GM19395 (cell line): ENCODE measurements around the gene FRG2B.
A peak's percentile ranks its signal among the peaks of the same experiment; 100 is the strongest.
"Not testable (repeated sequence)": the region's sequence is repeated elsewhere in the genome, so short reads cannot be mapped to it uniquely, and the experiment has no call there.

Experiments used
- ATAC-seq: cut with Tn5 transposase; IDR thresholded peaks from one replicate; pipeline ENCODE4 v1.9.1; 2021; ENCODE audit warnings: mild to moderate bottlenecking, moderate library complexity; ENCODE audit not compliant: unreplicated experiment

FRG2B gene

GRCh38 chr10:133626695-133627094 lies at the start of gene FRG2B:
Gene FRG2B (minus strand): TSS chr10:133626795. CDS start chr10:133626742, 53 bp downstream.
- ATAC-seq, result not testable (repeated sequence)

- not testable (repeated sequence) for ATAC-seq
Measured at GRCh38 chr10:133667446-133667845, 40.9 kb upstream of the FRG2B start.

- ATAC-seq, result not testable (repeated sequence)
Measured at GRCh38 chr10:133663544-133664160, 37.1 kb upstream of the FRG2B start.

GRCh38 chr10:133661122-133661521 lies 34.5 kb upstream of the FRG2B start:
- not testable (repeated sequence) for ATAC-seq

DNA sequence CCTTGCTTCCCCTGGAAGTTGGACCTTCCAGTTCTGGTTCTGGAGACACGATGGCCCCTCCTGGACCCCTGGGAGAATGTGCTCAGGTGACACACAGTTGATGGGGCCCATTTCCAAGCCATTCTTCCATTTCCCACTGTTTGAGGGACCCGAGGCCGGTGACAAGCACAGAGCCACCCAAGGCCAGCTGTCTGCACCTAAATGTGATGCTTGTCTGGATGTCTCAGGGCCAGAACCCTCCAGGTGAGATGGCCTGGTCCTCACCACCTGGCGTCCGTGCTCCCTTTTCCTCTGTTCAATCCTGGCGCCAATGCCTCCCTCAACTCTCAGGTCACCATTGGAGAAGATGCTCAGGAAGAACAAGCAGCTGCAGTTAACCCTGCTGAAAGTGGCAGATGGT lies 33.9 kb upstream of the FRG2B start:
- ATAC-seq, result not testable (repeated sequence)

DNA sequence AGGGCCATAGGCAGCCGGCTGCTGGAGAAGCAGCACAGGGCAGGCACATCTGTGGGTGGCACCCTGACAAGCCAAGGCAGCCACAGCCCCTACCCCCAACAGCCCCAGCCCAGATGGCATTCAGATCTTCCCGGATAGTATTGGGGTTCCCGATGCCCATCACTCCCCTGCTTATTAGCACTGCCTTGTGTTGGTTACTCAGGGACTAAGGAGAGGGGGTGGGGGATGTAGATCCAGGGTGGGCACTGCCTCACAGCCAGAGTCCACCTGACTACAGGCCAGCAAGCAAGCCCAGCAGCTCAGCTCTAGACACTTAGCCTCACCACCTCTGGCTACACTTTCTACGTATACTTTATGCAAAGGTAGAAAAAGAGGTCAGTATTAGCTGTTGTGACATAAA lies 30.7 kb upstream of the FRG2B start:
- not testable (repeated sequence) for ATAC-seq

GRCh38 chr10:133648872-133649455 lies 22.4 kb upstream of the FRG2B start:
- ATAC-seq, result not testable (repeated sequence)

DNA sequence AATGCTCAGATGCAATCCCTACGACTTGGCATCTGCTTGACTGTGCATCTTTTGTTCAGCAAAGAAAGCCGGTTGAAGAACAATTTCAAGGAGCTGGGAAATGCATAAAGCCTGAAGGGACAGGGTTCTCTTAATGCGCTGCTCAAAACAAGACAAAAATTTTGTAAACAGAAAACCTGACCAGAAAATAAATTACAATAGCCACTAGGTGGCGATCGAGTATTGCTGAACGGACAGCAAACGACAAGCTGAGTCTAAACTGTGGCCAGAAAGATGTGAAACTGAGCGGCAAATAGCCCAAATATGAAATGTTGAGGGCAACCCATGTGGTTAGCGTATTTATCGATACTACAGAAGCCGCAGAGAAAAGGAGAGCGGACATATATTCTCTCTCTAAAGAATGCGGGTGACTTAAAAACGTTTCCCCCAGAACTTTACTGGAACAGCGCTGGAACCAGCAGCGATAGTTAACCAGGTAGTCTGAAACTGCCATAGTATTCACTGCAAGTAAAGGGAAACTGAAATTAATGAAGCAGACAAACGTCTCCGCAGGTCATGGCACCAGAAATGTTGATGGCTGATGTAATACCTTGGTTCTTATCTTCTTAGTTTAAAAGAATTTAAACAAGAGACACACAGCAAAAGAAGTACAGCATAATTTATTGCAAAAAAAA lies 20.6 kb upstream of the FRG2B start:
- ATAC-seq, result peak; percentile 98

DNA sequence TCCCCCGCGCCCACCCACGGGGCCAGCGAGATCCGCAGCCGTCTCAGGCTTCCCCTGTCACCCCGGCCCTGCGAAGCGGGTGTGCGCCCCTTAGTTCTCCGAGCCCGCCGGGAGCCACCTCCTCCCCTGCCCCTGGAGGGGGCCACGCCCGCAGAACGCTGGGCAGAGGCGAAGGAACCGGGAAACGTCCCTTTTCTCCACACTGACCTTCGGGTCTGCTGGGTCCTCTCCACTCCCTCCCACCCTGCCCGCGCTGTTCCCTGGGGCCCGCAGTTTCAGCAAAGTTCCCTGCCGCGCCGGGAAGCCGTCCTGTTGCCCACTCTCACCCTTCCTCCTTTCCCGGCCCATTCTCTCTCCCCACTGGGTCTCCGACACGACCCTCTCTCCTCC lies 11.2 kb upstream of the FRG2B start:
- ATAC-seq, result not testable (repeated sequence)

DNA sequence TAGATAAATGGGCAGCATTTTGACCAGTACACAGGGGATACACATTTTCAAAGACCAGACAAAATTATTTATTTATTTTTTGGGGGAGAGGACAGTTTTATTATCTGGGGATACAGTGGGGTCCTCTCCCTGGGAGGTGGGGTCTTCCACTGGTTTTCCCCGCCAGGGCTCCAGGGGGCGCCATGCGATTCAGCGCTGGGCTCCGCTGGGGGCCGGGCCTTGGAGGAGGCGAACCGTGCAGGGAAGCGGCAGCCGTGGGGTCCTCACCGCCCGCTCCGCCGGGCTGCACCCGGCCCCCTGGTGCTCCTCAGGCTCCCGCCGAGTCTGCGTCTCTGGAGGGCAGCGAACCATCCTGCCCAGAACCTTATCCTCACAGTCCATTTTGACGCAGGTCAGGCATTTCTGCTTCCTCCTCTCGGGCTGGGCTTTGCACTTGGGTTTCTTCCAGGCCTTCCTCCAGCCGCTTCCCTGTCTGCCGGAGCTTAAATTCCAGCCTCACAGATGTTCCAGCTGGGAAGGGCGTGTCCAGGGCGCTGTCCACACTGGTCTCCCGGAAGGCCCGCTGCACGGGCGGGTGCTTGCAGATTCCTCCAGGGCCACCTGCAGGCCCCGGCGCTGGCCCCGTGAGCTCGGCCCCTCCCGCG lies 10.7 kb upstream of the FRG2B start:
- ATAC-seq, result not testable (repeated sequence)

- not testable (repeated sequence) for ATAC-seq
Measured at GRCh38 chr10:133630723-133631249, 4.2 kb upstream of the FRG2B start.

- peak; percentile 53 for ATAC-seq
Measured at GRCh38 chr10:133622544-133622943, 4.1 kb downstream of the FRG2B start.

- ATAC-seq, result no peak
Measured at GRCh38 chr10:133618851-133619250, 7.7 kb downstream of the FRG2B start.

GRCh38 chr10:133617196-133617595 lies 9.4 kb downstream of the FRG2B start:
- ATAC-seq, result no peak

DNA sequence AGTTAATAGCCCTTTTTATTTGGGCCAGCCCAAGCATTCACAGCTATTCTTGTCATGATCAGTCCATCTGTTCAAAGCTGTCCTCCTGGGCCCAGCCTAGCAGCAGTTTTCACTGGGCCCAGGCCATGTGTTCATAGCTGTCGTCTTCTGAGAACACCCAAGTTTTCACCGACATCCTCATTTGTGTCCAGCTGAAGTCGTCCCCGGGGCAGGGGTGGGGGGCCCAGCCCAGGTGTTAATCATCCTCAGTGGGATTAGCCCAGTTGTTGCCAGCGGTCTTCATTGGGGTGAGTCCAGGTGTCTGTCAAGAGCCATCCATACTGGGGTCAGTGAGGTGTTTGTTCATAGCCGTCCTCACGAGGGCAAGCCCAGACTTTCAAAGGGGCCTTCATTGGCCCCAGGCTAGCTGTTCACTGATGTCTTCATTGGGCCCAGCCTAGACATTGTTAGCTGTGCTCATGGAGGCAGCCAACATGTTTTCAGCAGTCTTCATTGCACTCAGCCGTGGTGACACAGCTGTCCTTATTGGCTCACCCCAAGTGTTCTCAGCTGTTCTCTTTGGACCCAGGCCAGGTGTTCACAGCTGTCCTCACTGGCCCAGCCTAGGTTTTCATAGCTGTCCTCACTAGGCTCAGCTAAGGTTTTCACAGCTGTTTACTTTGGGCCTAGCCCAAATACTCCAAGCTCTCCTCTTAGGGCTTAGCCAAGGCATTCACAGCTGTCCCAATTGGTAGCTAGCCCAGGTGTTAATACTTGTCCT lies 10.0 kb downstream of the FRG2B start:
- ATAC-seq, result no peak

DNA sequence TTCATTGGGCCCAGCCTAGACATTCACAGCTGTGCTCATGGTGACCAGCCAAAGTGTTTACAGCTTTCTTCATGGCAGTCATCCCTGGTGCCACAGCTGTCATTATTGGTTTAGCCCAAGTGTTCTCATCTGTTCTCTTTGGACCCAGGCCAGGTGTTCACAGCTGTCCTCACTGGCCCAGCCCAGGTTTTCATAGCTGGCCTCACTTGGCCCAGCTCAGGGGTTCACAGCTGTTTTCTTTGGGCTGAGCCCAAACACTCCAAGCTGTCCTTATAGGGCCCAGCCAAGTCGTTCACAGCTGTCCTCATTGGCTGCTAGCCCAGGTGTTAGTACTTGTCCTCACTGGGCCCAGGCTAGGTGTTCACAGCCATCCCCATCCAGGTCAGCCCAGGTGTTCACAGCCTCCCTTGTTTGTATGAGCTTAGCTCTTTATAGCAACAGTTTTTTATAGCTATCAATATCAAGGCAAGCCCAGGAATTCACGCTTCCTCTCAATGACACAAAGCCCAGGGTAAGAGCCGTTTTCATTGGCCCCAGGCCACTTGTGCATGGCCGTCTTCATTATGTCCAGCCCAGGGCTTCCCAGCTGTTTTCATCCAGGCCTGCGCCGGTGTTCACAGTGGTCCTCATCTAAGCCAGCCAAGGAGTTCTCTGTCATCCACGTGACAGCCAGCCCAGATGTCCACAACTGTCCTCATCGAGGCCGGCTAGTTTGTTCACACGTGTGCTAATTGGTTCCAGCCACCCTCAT lies 11.6 kb downstream of the FRG2B start:
- no peak for ATAC-seq

DNA sequence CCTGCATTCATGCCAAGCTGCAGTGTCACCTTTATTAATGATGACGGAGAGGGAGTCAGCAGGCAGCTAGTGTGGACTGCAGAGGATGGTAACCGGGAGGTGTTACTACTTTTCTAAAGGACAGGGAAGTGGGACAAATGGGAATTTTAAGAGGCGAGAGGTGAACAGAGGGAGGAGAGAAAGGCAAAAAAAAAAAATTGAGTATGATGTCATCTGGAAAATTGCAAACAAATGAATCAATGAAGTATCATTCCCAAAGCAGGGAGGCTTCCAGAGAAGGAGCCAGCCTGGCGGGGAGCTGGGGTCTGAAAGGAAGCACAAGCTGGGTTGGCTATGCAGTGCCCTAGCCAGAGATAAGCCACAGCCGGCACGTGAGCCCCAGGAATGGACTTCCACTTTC lies 12.9 kb downstream of the FRG2B start:
- ATAC-seq, result no peak

GRCh38 chr10:133611079-133611478 lies 15.5 kb downstream of the FRG2B start:
- no peak for ATAC-seq

DNA sequence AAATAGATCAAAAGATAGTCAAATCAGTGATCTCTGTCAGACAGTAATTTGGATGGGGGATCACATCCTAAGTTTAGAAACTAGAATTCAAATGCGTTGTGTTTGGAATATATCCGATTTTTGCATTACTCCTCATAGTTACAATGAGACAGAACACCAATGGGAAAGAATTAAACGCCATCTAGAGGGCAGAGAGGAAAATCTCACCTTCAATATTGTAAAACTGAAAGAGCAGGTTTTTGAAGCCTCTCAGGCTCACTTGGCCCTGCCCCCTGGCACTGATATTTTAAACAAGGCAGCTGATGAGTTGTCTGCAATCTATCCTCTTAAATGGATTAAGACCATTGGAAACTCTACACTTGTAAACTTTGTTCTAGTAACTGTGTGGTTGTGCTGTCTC lies 17.7 kb downstream of the FRG2B start:
- no peak for ATAC-seq

DNA sequence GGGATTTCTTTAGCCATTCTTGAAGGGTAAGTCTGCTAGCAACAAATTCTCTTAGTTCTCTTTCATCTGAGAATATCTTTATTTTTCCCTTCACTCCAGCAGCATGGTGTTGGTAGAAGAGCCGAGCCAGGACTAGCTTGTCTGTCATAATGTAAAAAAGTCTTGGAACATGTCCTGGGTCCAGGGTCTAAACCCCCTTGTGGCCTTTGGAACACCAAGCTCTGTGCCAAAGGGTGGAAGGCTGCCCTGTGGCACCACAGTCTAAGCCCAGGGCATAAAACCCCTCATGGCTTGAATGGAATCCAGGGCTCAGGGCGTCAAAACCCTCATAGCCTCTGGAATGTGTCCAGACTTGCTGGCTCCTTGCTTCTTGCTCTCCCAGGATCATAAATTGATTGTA lies 23.2 kb downstream of the FRG2B start:
- ATAC-seq, result not testable (repeated sequence)
